Activated CD4-positive, alpha-beta memory T cell treated with anti-CD3 and anti-CD28 coated beads, Interleukin-2, amount 10 ng/mL, durations not matched to agents 7 days and 5 days (primary cell): ENCODE results near the gene ZNF446. TPM values are rescaled to one million over a fixed set of nuclear protein-coding genes. Genes with fewer than 3 reads are reported as not detected.
A peak's percentile ranks its signal among the peaks of the same experiment; 100 is the strongest.

ENCODE experiments used
- CTCF ChIA-PET: fragments of 350-600 bp; sonication (Branson Sonifier 250); formaldehyde crosslinking; loops from one replicate; lab custom pipeline; 2021; ENCODE audit warnings: antibody characterized with exemption, inconsistent platforms; lab: Charles Lee
- POLR2A ChIA-PET: fragments of 350-600 bp; sonication (Branson Sonifier 250); formaldehyde crosslinking; loops from one replicate; lab custom pipeline; 2021; ENCODE audit warnings: antibody characterized with exemption; lab: Charles Lee
- DNase-seq: peaks from one replicate; pipeline ENCODE4 v3.0.0-alpha.2; 2020
- H3K27ac Mint-ChIP-seq: one replicate; pipeline ENCODE4 v1.8.0; 2021; ENCODE audit warnings: mild to moderate bottlenecking, mixed read lengths
- H3K27me3 Mint-ChIP-seq: one replicate; pipeline ENCODE4 v1.8.0; 2021; ENCODE audit warnings: mixed read lengths
- H3K36me3 Mint-ChIP-seq: one replicate; pipeline ENCODE4 v1.8.0; 2021; ENCODE audit warnings: low read depth, mixed read lengths
- H3K4me1 Mint-ChIP-seq: one replicate; pipeline ENCODE4 v1.8.0; 2021; ENCODE audit warnings: mixed read lengths
- H3K4me3 Mint-ChIP-seq: one replicate; pipeline ENCODE4 v1.8.0; 2021; ENCODE audit warnings: mild to moderate bottlenecking, mixed read lengths
- H3K9me3 Mint-ChIP-seq: one replicate; pipeline ENCODE4 v1.8.0; 2021; ENCODE audit warnings: mixed read lengths
- total RNA-seq, 2 experiments: library from RNA; stranded (reverse); gene quantifications; one replicate each; pipeline ENCODE4 v1.2.3, GENCODE V29; 2021

The ZNF446 gene
- total RNA-seq, 2 experiments from 2014 or later: 8.4 to 8.7 TPM

GRCh38 chr19:58513213-58513693 lies 37.1 kb downstream of the ZNF446 start:
- ChIA-PET POLR2A (interaction anchor here (0.8 to 2.5 kb wide), 12 partner anchors 12 to 330 kb away, joined by 3 to 13 read pairs (median 5); partner anchors contain the start of genes CHMP2A, TRIM28, UBE2M and ZNF274), CTCF (interaction anchor here (1.0 to 2.1 kb wide), 18 partner anchors 10 to 134 kb away, joined by 3 to 33 read pairs (median 4); partner anchors contain the start of genes CHMP2A and UBE2M)
- H3K36me3 Mint-ChIP-seq: peaks cover 18% of the 10 kb centered on the region

GRCh38 chr19:58513694-58514563 lies 37.8 kb downstream of the ZNF446 start:
- peak; percentile 97 for DNase-seq
- no peaks in the 10 kb centered on the region for H3K27me3 Mint-ChIP-seq
- peaks cover 46% of the 10 kb centered on the region for H3K4me1 Mint-ChIP-seq
- CTCF ChIA-PET: interaction anchor here (0.6 to 2.1 kb wide), 35 partner anchors 8 to 1049 kb away, joined by 3 to 33 read pairs (median 3); partner anchors contain the start of genes CHMP2A, TRIM28, UBE2M and ZNF132
- H3K36me3 Mint-ChIP-seq: peaks cover 23% of the 10 kb centered on the region
- H3K27ac Mint-ChIP-seq: peak overlapping the region; percentile 84
- POLR2A ChIA-PET: interaction anchor here (0.8 to 2.5 kb wide), 12 partner anchors 13 to 330 kb away, joined by 3 to 13 read pairs (median 5); partner anchors contain the start of genes CHMP2A, TRIM28, UBE2M and ZNF274
- H3K9me3 Mint-ChIP-seq: no peaks in the 10 kb centered on the region
- peak overlapping the region; percentile 80 for H3K4me3 Mint-ChIP-seq

More at GRCh38 chr19:58513213-58513693, 37.1 kb downstream of the ZNF446 start:
- Mint-ChIP-seq H3K27me3 (no peaks in the 10 kb centered on the region), H3K9me3 (no peaks in the 10 kb centered on the region), H3K27ac (peak overlapping the region; percentile 84), H3K4me3 (peak overlapping the region; percentile 80), H3K4me1 (peaks cover 40% of the 10 kb centered on the region)
- no peak for DNase-seq

GRCh38 chr19:58514564-58515022 lies 38.4 kb downstream of the ZNF446 start:
- Mint-ChIP-seq H3K4me3 (peak overlapping the region; percentile 80), H3K9me3 (no peaks in the 10 kb centered on the region), H3K27ac (peak overlapping the region; percentile 76), H3K27me3 (no peaks in the 10 kb centered on the region), H3K36me3 (peaks cover 30% of the 10 kb centered on the region), H3K4me1 (peaks cover 48% of the 10 kb centered on the region)
- ChIA-PET CTCF (interaction anchor here (0.6 to 2.1 kb wide), 34 partner anchors 7 to 1049 kb away, joined by 3 to 33 read pairs (median 3); partner anchors contain the start of genes CHMP2A, TRIM28, UBE2M and ZNF132), POLR2A (interaction anchor here (1.0 to 2.5 kb wide), 10 partner anchors 15 to 331 kb away, joined by 3 to 13 read pairs (median 6); partner anchors contain the start of genes CHMP2A, TRIM28, UBE2M and ZNF274)
- DNase-seq: no peak

DNA sequence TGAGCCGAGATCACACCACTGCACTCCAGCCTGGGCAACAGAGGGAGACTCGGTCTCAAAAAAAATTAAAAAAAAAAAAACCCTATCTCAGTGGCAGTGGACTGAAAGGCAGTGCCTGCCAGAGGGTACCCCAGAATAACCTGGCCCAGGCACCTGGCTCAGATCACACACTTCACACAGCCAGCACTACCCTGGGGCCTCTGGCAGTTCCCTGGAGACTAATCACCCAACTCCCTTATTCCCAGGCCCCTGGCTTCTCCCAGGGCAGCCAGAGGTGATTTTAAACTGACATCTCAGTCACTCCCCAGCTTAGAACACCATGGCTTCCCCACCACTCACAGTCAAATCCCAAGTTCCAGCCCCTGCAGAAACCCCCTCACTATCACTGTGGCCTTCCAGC lies 39.1 kb downstream of the ZNF446 start:
- Mint-ChIP-seq H3K4me3 (peak overlapping the region; percentile 28), H3K4me1 (peaks cover 53% of the 10 kb centered on the region), H3K27me3 (no peaks in the 10 kb centered on the region), H3K9me3 (no peaks in the 10 kb centered on the region), H3K36me3 (peaks cover 31% of the 10 kb centered on the region), H3K27ac (peak overlapping the region; percentile 59)
- no peak for DNase-seq
- ChIA-PET CTCF (no interaction called here), POLR2A (interaction anchor here (1.2 to 2.5 kb wide), 3 partner anchors 16 to 60 kb away, joined by 3 to 13 read pairs (median 7); partner anchors contain the start of gene CHMP2A)

DNA sequence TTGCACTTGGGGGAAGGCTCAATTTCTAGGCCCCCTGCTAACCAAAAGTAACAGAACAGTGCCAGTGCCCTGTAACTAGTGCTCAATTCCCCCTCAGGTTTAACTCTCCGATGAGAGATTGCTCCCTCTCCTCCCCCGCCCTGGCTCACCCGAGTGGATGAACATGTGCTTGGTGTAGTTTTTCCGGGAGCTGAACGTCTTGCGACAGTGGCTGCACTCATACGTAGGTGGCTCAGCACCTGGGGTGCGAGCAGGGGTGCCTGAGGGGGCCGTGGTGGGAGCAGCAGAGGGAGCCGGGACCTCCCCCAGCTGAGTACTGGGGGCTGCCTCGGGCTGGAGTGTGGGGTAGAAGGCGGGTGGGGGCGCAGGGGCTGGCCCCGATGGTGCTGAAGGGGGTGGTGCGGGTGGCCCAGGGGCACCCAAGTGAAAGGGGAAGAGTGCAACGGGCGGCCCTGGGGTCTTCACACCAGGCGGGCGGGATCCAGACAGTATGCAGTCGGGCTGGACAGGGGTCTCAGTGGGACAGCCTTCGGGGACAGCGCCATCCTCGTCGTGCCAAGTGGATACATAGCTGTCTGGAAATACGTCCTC lies 40.2 kb downstream of the ZNF446 start:
- H3K4me3 Mint-ChIP-seq: no peak overlapping the region
- POLR2A ChIA-PET: no interaction called here

GRCh38 chr19:58516964-58517833 lies 41.0 kb downstream of the ZNF446 start:
- no peak for DNase-seq
- POLR2A ChIA-PET: interaction anchor here (3.3 to 4.2 kb wide), 5 partner anchors 28 to 63 kb away, joined by 19 to 57 read pairs (median 43); partner anchors contain the start of genes CHMP2A, TRIM28 and UBE2M
- H3K27ac Mint-ChIP-seq: peak overlapping the region; percentile 26
- peaks cover 60% of the 10 kb centered on the region for H3K4me1 Mint-ChIP-seq
- CTCF ChIA-PET: interaction anchor here (1.2 kb wide), 2 partner anchors 63 to 64 kb away, joined by 3 read pairs; no protein-coding TSS in a partner anchor
- peaks cover 31% of the 10 kb centered on the region for H3K36me3 Mint-ChIP-seq
- no peaks in the 10 kb centered on the region for H3K9me3 Mint-ChIP-seq
- H3K4me3 Mint-ChIP-seq: peak overlapping the region; percentile 21
- no peaks in the 10 kb centered on the region for H3K27me3 Mint-ChIP-seq

More for the DNA sequence above, 40.2 kb downstream of the ZNF446 start:
- DNase-seq: no peak
- peaks cover 31% of the 10 kb centered on the region for H3K36me3 Mint-ChIP-seq
- H3K27ac Mint-ChIP-seq: peak overlapping the region; percentile 59
- CTCF ChIA-PET: interaction anchor here (1.2 kb wide), 1 partner anchor 65 kb away, joined by 3 read pairs; no protein-coding TSS in a partner anchor
- H3K27me3 Mint-ChIP-seq: no peaks in the 10 kb centered on the region
- no peaks in the 10 kb centered on the region for H3K9me3 Mint-ChIP-seq
- H3K4me1 Mint-ChIP-seq: peaks cover 57% of the 10 kb centered on the region

DNA sequence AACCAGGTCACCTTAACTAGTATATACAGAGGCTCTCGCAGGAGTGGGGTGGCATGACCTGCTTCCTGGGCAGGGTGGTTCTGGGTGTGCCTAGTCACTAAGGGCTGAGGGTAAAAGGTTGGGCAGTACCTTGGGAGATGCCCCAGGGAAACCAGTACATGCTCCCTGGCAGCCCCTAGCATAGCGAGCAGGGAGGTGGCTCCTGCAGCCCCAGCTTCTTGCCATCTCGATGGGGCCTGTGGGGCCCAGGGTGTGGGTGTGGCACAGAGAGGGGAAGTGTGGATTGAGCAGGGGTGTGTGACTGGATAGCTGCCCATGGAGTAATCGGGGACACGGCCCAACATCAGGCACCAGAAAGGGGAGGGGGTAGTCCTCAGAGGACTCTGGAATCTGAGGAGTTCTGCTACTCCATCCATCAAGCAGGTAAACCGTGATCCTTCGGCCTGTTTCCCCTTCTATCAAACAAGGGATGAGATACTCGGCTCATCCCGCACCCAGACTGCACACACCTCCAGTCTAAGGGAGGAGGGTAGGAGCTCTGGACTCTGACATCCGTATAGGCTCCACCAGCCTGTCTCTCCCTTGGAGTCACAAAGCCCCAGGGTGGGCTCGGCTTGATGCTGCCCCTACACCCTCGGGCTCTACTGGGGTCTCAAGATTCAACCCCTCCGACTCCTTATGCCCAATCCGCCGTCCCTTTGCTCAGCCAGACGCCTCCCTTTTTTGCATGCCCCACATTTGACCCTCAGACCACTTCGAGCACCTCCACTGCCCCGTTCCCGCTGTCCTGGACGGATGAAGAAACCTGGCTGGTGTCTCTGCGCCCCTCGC lies 42.3 kb downstream of the ZNF446 start:
- peaks cover 31% of the 10 kb centered on the region for H3K36me3 Mint-ChIP-seq
- peaks cover 57% of the 10 kb centered on the region for H3K4me1 Mint-ChIP-seq
- no peaks in the 10 kb centered on the region for H3K27me3 Mint-ChIP-seq
- no peaks in the 10 kb centered on the region for H3K9me3 Mint-ChIP-seq
- H3K27ac Mint-ChIP-seq: peak overlapping the region; percentile 99
- CTCF ChIA-PET: interaction anchor here (0.6 to 3.0 kb wide), 21 partner anchors 14 to 336 kb away, joined by 3 to 49 read pairs (median 6); partner anchors contain the start of genes CHMP2A, UBE2M and ZNF274
- POLR2A ChIA-PET: interaction anchor here (0.9 to 4.2 kb wide), 19 partner anchors 10 to 365 kb away, joined by 3 to 57 read pairs (median 5); partner anchors contain the start of genes CHMP2A, MZF1, RPS5 and TRIM28
- H3K4me3 Mint-ChIP-seq: peak overlapping the region; percentile 94
- no peak for DNase-seq

DNA sequence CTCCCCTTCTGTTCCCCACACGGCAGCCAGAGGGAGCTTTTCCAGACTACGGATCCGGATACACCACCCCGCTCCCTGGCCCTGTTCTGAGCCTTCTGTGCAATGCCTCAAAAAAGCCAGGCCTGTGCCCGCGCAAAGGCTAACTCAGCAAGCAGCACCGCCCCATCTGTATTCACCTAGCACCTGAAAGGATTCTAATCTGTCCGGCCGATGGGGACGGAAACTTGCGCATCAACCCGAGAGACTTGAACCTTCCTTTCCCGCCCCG lies 42.9 kb downstream of the ZNF446 start:
- Mint-ChIP-seq H3K27me3 (no peaks in the 10 kb centered on the region), H3K36me3 (peaks cover 31% of the 10 kb centered on the region), H3K4me3 (peak overlapping the region; percentile 94), H3K9me3 (no peaks in the 10 kb centered on the region), H3K4me1 (peaks cover 51% of the 10 kb centered on the region), H3K27ac (peak overlapping the region; percentile 99)
- POLR2A ChIA-PET: interaction anchor here (0.9 to 4.2 kb wide), 20 partner anchors 9 to 365 kb away, joined by 3 to 57 read pairs (median 4); partner anchors contain the start of genes CHMP2A, MZF1, RPS5 and TRIM28
- CTCF ChIA-PET: interaction anchor here (0.7 to 3.0 kb wide), 19 partner anchors 14 to 336 kb away, joined by 3 to 49 read pairs (median 6); partner anchors contain the start of genes CHMP2A, UBE2M and ZNF274
- peak; percentile 60 for DNase-seq

DNA sequence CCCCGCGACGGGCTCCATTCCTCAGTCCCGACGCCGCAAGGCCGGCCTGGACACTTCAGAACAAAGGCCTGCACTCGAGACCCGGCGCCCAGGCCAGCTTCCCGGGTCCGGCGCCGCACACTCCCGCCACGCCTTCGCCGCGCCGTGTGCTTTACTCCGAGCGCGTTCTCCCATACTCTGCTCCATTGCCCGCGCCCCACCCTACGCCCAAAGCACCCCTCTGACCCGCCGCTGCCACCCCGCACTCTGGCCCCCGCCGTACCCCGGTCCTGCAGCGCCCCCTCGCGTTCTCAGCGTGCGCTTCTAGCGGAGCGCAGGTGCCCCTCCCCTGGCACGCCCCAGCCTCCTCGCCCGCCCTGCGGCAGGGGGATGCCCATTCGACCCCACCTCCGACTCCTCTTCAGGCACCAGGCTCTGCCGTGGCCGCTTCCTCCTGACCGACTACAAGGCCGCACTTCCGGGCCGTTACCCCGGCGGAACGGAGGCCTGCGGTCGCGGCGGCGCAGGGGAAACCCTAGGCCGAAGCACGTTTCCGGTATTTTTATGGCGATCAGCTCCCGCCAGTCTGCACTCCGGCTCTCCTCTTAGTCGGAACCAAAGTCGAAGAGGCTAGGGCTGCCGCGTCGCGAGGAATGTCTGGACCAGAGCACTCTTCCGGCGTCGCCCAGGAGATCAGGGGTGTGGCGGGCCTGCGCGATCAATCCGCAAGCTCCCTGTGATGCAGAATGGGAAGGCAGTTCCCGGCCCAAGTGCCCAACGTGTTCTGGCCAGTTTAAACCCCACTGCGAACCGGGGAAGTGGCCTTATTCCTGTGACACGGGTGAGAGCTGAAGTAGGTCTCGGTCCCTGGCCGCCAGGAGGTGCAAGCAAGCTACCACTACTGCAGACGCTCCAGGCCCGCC lies 43.5 kb downstream of the ZNF446 start, which contains the start of gene ZBTB45:
Gene ZBTB45, minus strand, starts transcription at position 456 of the 902 bp plus-strand sequence. CDS start 2,137 bp downstream, outside the sequence.
- ChIA-PET POLR2A (interaction anchor here (0.7 to 4.2 kb wide), 35 partner anchors 9 to 838 kb away, joined by 3 to 57 read pairs (median 4); partner anchors contain the start of genes CHMP2A, ERVK3-1, MZF1 and RPS5), CTCF (interaction anchor here (0.6 to 3.0 kb wide), 46 partner anchors 9 to 517 kb away, joined by 3 to 49 read pairs (median 4); partner anchors contain the start of genes CHMP2A, TRIM28, UBE2M and ZNF132)
- peak; percentile 92 for DNase-seq
- H3K36me3 Mint-ChIP-seq: peaks cover 31% of the 10 kb centered on the region
- no peaks in the 10 kb centered on the region for H3K27me3 Mint-ChIP-seq
- peak within 1 kb of the TSS; percentile 99 for H3K27ac Mint-ChIP-seq
- peak within 1 kb of the TSS; percentile 94 for H3K4me3 Mint-ChIP-seq
- H3K4me1 Mint-ChIP-seq: peaks cover 46% of the 10 kb centered on the region
- H3K9me3 Mint-ChIP-seq: no peaks in the 10 kb centered on the region
